HepG2 (cell line): ENCODE measurements around the gene POLR3GL. TPM values are rescaled to one million over a fixed set of nuclear protein-coding genes. Genes with fewer than 3 reads are reported as not detected.

Source experiments
- ATAC-seq: fragments of 200-7000 bp; cut with Tn5 transposase; 3 replicates; pipeline ENCODE4 v1.9.1; 2020; ENCODE audit warnings: mild to moderate bottlenecking, moderate library complexity
- BruUV-seq: library from RNA; stranded (reverse); fragments of 400-500 nt; replicated peaks from 2 replicates; lab custom pipeline; 2021; lab: Mats Ljungman, UMichigan
- CTCF ChIA-PET: fragments of 300-600 bp; formaldehyde crosslinking; extraction: SDS; loops from one replicate; lab custom pipeline; 2021; ENCODE audit warnings: low total read pairs, inconsistent platforms, low intra/inter-chr PET ratio; lab: Yijun Ruan, JAX
- POLR2A ChIA-PET: fragments of 350-600 bp; sonication (Branson Sonifier 250); formaldehyde crosslinking; loops from one replicate; lab custom pipeline; 2020; ENCODE audit warnings: antibody characterized with exemption, inconsistent platforms; lab: Yijun Ruan, JAX
- DNase-seq: peaks from one replicate; pipeline ENCODE4 v3.0.0-alpha.2; 2015; ENCODE audit warnings: low spot score
- FAIRE-seq: peaks from 3 replicates; lab custom pipeline; 2011; peaks lifted over from hg19 to GRCh38; lab: Jason Lieb, UNC
- H2AFZ ChIP-seq: one replicate; pipeline ENCODE4 v1.6.1; 2011; ENCODE audit warnings: low read length, inconsistent platforms
- H3K27ac ChIP-seq: fragments of 300-600 bp; 3 replicates; pipeline ENCODE4 v1.8.0; 2011; ENCODE audit warnings: mixed run types, mild to moderate bottlenecking, mixed read lengths, low read length, inconsistent platforms; ENCODE audit not compliant: insufficient read depth; ENCODE audit errors: extremely low read length
- H3K27me3 ChIP-seq, 2 experiments: fragments of 200-600 bp in 1 of 2; 2 replicates in 1 of 2; 3 replicates in 1 of 2; pipeline versions ENCODE4 v1.6.0 to v1.8.0; 2011; ENCODE audit warnings: low read length in 2 of 2, mild to moderate bottlenecking in 2 of 2, moderate library complexity in 2 of 2, inconsistent platforms in 1 of 2; ENCODE audit not compliant: insufficient read depth in 2 of 2, control insufficient read depth in 1 of 2
- H3K36me3 ChIP-seq, 2 experiments: fragments of 200-600 bp in 1 of 2; replicated peaks in 1 of 2; 2 replicates in 1 of 2; 3 replicates in 1 of 2; pipeline versions ENCODE4 v1.5.1 to v1.8.0; 2011; ENCODE audit warnings: low read length in 2 of 2, inconsistent platforms in 1 of 2; ENCODE audit not compliant: insufficient read depth in 2 of 2, control insufficient read depth in 1 of 2
- H3K4me1 ChIP-seq: 2 replicates; pipeline ENCODE4 v1.5.1; 2012; ENCODE audit warnings: low read length, inconsistent platforms; ENCODE audit not compliant: insufficient read depth
- H3K4me2 ChIP-seq: 2 replicates; pipeline ENCODE4 v1.6.0; 2011; ENCODE audit warnings: low read depth, low read length, inconsistent platforms
- H3K4me3 ChIP-seq, 3 experiments: fragments of 200-600 bp in 1 of 3; sonication (generic), shearing (Covaris generic) in 1 of 3; replicated peaks in 1 of 3; 2 replicates each; pipeline ENCODE4 v1.5.1; 2011 to 2016; ENCODE audit warnings: low read length in 3 of 3, inconsistent platforms in 2 of 3, low read depth in 2 of 3, mild to moderate bottlenecking in 2 of 3, control low read depth in 1 of 3, mixed read lengths in 1 of 3; ENCODE audit not compliant: insufficient read depth in 1 of 3
- H3K79me2 ChIP-seq: one replicate; pipeline ENCODE4 v1.6.1; 2011; ENCODE audit warnings: low read length, inconsistent platforms; ENCODE audit not compliant: insufficient read depth
- H3K9ac ChIP-seq: 2 replicates; pipeline ENCODE4 v1.6.0; 2011; ENCODE audit warnings: mild to moderate bottlenecking, low read depth, low read length, inconsistent platforms; ENCODE audit not compliant: insufficient read depth
- H3K9me3 ChIP-seq: 2 replicates; pipeline ENCODE4 v1.5.1; 2012; ENCODE audit warnings: mild to moderate bottlenecking, low read length
- H4K20me1 ChIP-seq: 2 replicates; pipeline ENCODE4 v1.6.0; 2011; ENCODE audit warnings: inconsistent platforms, mild to moderate bottlenecking, low read length, moderate library complexity; ENCODE audit not compliant: insufficient read depth
- NPAS2 ChIP-seq: sonication (generic); formaldehyde crosslinking; IDR thresholded peaks from 2 replicates; pipeline ENCODE4 v1.8.0; 2022; ENCODE audit warnings: mild to moderate bottlenecking, missing genetic modification reagents, borderline replicate concordance
- ZNF652 ChIP-seq: IDR thresholded peaks from 2 replicates; pipeline ENCODE4 v1.6.1; 2016; ENCODE audit warnings: low read depth, borderline replicate concordance
- ZNF790 ChIP-seq: sonication (generic); formaldehyde crosslinking; IDR thresholded peaks from 2 replicates; pipeline ENCODE4 v1.8.0; 2022; ENCODE audit warnings: missing genetic modification reagents, mild to moderate bottlenecking, borderline replicate concordance
- WGBS: methylation state at CpG from one replicate; pipeline ENCODE4 v1.1.6; 2017; ENCODE audit warnings: low lambda C conversion rate; 5-methylcytosine and 5-hydroxymethylcytosine counted together
- in situ Hi-C: cut with HindIII; loops from 2 replicates; pipeline ENCODE4 v1.10.0; 2017; ENCODE audit warnings: low pct_unique_long_range_greater_than_20kb; ENCODE audit not compliant: extremely low pct_ligation_motif_present
- intact Hi-C: fragments of 100-400 bp; cut with micrococcal nuclease; formaldehyde crosslinking; loops from one replicate; pipeline ENCODE4 v1.10.0; 2022; ENCODE audit not compliant: unreplicated experiment
- polyA plus RNA-seq, 8 experiments: library from polyadenylated mRNA; depleted of rRNA in 3 of 8; stranded (reverse) in 7 of 8; unstranded in 1 of 8; fragments of >200 nt; fragmentation: Illumina TruSeq in 4 of 8; extraction: Trizol in 4 of 8; gene quantifications; 2 replicates each; pipeline versions ENCODE4 v1.2.1 to v1.2.3, GENCODE V29; 2011 to 2016; ENCODE audit warnings: low read depth in 4 of 8, missing spikeins in 1 of 8, mixed read lengths in 1 of 8; ENCODE audit not compliant: insufficient read depth in 1 of 8
- total RNA-seq, 5 experiments: library from RNA; depleted of rRNA; stranded (reverse); fragments of >200 nt; fragmentation: Illumina TruSeq; extraction: Trizol; gene quantifications; 2 replicates each; pipeline ENCODE4 v1.2.3, GENCODE V29; 2016; ENCODE audit warnings: low read depth in 1 of 5
- TF ChIP-seq, protein P1 (sequence below): sonication (generic); formaldehyde crosslinking; IDR thresholded peaks from 2 replicates; pipeline ENCODE4 v1.4.0; 2020; ENCODE audit warnings: missing genetic modification reagents, borderline replicate concordance
- TF ChIP-seq, protein P2 (sequence below): sonication (generic); formaldehyde crosslinking; IDR thresholded peaks from 2 replicates; pipeline ENCODE4 v1.4.0; 2020; ENCODE audit warnings: missing genetic modification reagents

POLR3GL gene
- total and polyA plus RNA-seq, 2 of the 13 experiments (the other 11 are each of a cell fraction or from before 2014, with no cell fraction given) = 11.5 to 12.4 TPM

DNA sequence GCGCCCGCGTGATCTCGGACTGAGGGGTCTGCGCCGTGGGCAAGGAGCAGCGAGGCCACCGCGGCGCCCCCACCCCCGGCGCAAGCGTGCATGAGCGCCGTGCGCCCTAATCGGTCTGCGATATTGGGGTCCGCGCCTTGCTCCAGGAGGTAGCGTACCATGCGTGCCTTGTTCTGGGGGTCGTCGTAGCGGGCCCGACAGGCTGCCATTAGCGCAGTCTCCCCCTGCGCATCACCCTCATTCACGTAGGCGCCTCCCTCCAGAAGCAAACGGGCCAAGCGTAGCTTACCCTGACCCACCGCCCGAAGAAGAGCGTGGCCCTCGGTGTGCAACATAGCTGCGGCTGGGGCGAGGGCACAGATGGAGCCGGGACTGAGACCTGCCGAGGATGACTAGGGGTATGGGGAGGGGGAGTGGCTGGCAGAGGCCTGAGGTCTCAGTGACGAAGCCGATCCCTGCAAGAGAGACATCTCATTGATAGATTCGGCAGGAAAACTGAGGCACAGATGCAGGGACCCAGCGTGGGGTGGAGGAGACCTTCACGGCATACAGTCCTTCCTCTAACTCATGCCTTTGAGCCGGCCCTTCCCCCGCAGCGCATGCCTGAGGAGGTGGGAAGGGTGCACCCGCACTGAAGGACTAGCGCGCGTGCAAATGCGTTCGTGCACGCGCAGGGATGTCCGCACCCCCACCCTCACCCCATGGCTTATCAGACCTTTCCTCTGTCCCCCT, 2.9 kb upstream of the POLR3GL start (continued):
- TF ChIP-seq NPAS2 (CRISPR knock-in tag) = no peak
- TF ChIP-seq ZNF652 (CRISPR knock-in tag) = no peak

DNA sequence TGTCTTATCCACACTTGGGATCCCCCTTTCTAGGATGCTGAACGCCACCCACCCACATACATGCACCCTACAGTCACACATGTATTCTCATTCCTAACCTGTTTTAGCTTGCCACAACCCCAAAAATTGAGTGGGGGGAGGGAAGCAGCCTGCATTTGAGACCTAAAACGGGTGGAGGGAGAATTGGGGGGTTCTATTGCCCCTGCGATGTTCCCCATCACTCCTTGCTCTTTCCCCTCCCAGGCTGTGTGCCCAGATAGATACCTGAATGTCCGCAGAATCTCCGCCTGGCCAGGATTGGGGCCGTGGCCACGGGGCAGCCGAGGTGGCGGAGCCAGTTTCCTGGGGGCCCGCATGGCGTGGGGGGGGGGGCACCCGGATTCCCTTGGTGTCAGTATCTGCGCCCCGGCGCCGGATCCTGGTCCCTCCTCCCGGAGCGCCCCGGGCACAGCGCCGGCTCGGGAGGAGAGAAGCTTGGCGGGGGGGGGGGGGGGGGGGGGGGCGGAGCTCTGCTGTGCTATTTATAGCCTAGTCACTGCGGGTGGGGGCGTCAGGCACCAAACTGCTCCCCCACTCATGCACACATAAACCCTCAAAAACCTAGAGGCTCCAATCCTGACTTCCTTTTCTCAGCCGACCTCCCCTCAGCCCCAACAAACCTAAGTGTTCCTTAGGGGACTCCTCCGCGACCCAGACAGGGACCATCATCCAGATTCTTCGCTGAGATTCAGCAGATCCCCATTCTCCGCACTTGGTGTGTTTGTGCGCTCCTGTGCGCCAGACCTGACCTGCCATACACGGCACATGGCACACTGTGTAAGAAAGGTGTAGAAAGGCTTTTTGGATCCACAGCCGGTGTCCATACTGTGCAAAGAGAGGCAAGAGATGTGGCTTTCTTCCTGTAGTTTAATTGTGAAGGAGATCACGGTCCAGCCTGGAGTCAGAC, 2.1 kb upstream of the POLR3GL start:
- TF ChIP-seq, protein P1, sequence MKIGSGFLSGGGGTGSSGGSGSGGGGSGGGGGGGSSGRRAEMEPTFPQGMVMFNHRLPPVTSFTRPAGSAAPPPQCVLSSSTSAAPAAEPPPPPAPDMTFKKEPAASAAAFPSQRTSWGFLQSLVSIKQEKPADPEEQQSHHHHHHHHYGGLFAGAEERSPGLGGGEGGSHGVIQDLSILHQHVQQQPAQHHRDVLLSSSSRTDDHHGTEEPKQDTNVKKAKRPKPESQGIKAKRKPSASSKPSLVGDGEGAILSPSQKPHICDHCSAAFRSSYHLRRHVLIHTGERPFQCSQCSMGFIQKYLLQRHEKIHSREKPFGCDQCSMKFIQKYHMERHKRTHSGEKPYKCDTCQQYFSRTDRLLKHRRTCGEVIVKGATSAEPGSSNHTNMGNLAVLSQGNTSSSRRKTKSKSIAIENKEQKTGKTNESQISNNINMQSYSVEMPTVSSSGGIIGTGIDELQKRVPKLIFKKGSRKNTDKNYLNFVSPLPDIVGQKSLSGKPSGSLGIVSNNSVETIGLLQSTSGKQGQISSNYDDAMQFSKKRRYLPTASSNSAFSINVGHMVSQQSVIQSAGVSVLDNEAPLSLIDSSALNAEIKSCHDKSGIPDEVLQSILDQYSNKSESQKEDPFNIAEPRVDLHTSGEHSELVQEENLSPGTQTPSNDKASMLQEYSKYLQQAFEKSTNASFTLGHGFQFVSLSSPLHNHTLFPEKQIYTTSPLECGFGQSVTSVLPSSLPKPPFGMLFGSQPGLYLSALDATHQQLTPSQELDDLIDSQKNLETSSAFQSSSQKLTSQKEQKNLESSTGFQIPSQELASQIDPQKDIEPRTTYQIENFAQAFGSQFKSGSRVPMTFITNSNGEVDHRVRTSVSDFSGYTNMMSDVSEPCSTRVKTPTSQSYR = 0 out of 2 replicates have a peak, but pooled peaks have one; percentile 0
- TF ChIP-seq ZNF790 (CRISPR knock-in tag) = no peak
- TF ChIP-seq, protein P2, sequence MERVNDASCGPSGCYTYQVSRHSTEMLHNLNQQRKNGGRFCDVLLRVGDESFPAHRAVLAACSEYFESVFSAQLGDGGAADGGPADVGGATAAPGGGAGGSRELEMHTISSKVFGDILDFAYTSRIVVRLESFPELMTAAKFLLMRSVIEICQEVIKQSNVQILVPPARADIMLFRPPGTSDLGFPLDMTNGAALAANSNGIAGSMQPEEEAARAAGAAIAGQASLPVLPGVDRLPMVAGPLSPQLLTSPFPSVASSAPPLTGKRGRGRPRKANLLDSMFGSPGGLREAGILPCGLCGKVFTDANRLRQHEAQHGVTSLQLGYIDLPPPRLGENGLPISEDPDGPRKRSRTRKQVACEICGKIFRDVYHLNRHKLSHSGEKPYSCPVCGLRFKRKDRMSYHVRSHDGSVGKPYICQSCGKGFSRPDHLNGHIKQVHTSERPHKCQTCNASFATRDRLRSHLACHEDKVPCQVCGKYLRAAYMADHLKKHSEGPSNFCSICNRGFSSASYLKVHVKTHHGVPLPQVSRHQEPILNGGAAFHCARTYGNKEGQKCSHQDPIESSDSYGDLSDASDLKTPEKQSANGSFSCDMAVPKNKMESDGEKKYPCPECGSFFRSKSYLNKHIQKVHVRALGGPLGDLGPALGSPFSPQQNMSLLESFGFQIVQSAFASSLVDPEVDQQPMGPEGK (CRISPR knock-in tag) = 0 out of 2 replicates have a peak, but pooled peaks have one; percentile 6
- TF ChIP-seq, all 625 proteins: peak for 2
- POLR2A ChIA-PET = interaction anchor here (1.6 to 3.4 kb wide), 4 partner anchors 30 to 117 kb away, joined by 3 to 51 read pairs (median 16); partner anchors contain the start of genes NUDT17 and RBM8A
- Histone ChIP-seq H3K36me3 (no peaks in the 10 kb centered on the region), H3K4me2 (peak overlapping the region; percentile 99), H3K79me2 (no peaks in the 10 kb centered on the region), H4K20me1 (no peaks in the 10 kb centered on the region), H3K4me3 (peak overlapping the region; percentile 60 to 91 (median 68); a peak in 5 of 6 replicates), H3K4me1 (peaks cover 57% of the 10 kb centered on the region), H3K27me3 (peaks cover 0 to 30% of the 10 kb centered on the region in 2 experiments; a peak in 3 of 5 replicates), H3K9me3 (no peaks in the 10 kb centered on the region), H3K9ac (no peak overlapping the region), H2AFZ (no peak overlapping the region), H3K27ac (no peak overlapping the region)
- no TSS peak for BruUV-seq
- 43% methylated on average over 14 of the region's 36 CpGs for WGBS
- FAIRE-seq = no peak
- in situ Hi-C loops (loop anchor here (5.0 kb wide), 1 partner anchor 35 kb away; the partner anchor contains the start of gene RBM8A), intact Hi-C loops (loop anchor here (5.0 kb wide), 2 partner anchors 45 to 105 kb away; partner anchors contain the start of gene PIAS3)
- no peak for ATAC-seq
- CTCF ChIA-PET = no interaction called here
- DNase-seq = no peak
